SK-N-SH (cell line): Measurements from ENCODE around the gene HYAL3. TPM values are rescaled to one million over a fixed set of nuclear protein-coding genes. Genes with fewer than 3 reads are reported as not detected.

Source experiments
- CTCF ChIA-PET: fragments of 300-600, 350-600 bp; formaldehyde crosslinking; extraction: SDS; loops from one replicate; lab custom pipeline; 2021; lab: Yijun Ruan, JAX
- POLR2A ChIA-PET: fragments of 350-600 bp; sonication (Branson Sonifier 250); formaldehyde crosslinking; extraction: SDS; loops from one replicate; lab custom pipeline; 2020; ENCODE audit warnings: antibody characterized with exemption, inconsistent platforms; lab: Yijun Ruan, JAX
- DNase-seq: peaks from one replicate; pipeline ENCODE4 v3.0.0; 2012
- H2AFZ ChIP-seq: fragments of 200-600 bp; sonication (generic); 2 replicates; pipeline ENCODE4 v1.8.1; 2016; ENCODE audit warnings: antibody characterized with exemption, mild to moderate bottlenecking, low read depth
- H3F3A ChIP-seq: fragments of 200-600 bp; sonication (generic); replicated peaks from 2 replicates; pipeline ENCODE3; 2016; ENCODE audit warnings: antibody characterized with exemption, mild to moderate bottlenecking; ENCODE audit not compliant: insufficient read depth
- H3K27ac ChIP-seq, 2 experiments: fragments of 200-500 bp in 1 of 2; fragments of 200-600 bp in 1 of 2; sonication (Bioruptor generic) in 1 of 2; sonication (generic), shearing (Covaris generic) in 1 of 2; 2 replicates each; pipeline versions ENCODE4 v1.5.1 to v1.6.1; 2014 to 2016; ENCODE audit warnings: low read depth in 2 of 2, inconsistent platforms in 1 of 2, low read length in 1 of 2, mild to moderate bottlenecking in 1 of 2, mixed read lengths in 1 of 2
- H3K27me3 ChIP-seq: fragments of 200-600 bp; sonication (generic), shearing (Covaris generic); 2 replicates; pipeline ENCODE4 v1.6.1; 2016; ENCODE audit warnings: mixed run types; ENCODE audit not compliant: insufficient read depth
- H3K36me3 ChIP-seq, 2 experiments: fragments of 200-500 bp in 1 of 2; fragments of 200-600 bp in 1 of 2; sonication (Bioruptor generic) in 1 of 2; sonication (generic) in 1 of 2; replicated peaks in 1 of 2; 2 replicates each; pipeline versions ENCODE3 to v1.5.1; 2014 to 2016; ENCODE audit warnings: low read length in 1 of 2, mild to moderate bottlenecking in 1 of 2; ENCODE audit not compliant: insufficient read depth in 2 of 2, control insufficient read depth in 1 of 2
- H3K4me1 ChIP-seq, 2 experiments: fragments of 200-500 bp in 1 of 2; fragments of 200-600 bp in 1 of 2; sonication (Bioruptor generic) in 1 of 2; sonication (generic), shearing (Covaris generic) in 1 of 2; 2 replicates each; pipeline versions ENCODE4 v1.5.1 to v1.6.1; 2014 to 2016; ENCODE audit warnings: low read depth in 1 of 2, low read length in 1 of 2, mixed run types in 1 of 2; ENCODE audit not compliant: insufficient read depth in 2 of 2, control insufficient read depth in 1 of 2
- H3K4me2 ChIP-seq: fragments of 200-600 bp; sonication (generic), shearing (Covaris generic); 2 replicates; pipeline ENCODE4 v1.6.1; 2017; ENCODE audit warnings: mixed run types
- H3K4me3 ChIP-seq, 2 experiments: fragments of 200-500 bp in 1 of 2; fragments of 200-600 bp in 1 of 2; sonication (Bioruptor generic) in 1 of 2; sonication (generic), shearing (Covaris generic) in 1 of 2; 2 replicates each; pipeline versions ENCODE4 v1.5.1 to v1.8.1; 2014 to 2016; ENCODE audit warnings: low read depth in 2 of 2, inconsistent platforms in 1 of 2, low read length in 1 of 2, mild to moderate bottlenecking in 1 of 2, mixed read lengths in 1 of 2, moderate library complexity in 1 of 2
- H3K79me2 ChIP-seq: fragments of 200-600 bp; sonication (generic); 2 replicates; pipeline ENCODE4 v1.8.1; 2017; ENCODE audit warnings: mild to moderate bottlenecking; ENCODE audit not compliant: insufficient read depth
- H3K9ac ChIP-seq: fragments of 200-600 bp; sonication (generic); 2 replicates; pipeline ENCODE4 v1.6.1; 2017; ENCODE audit warnings: mixed run types
- H3K9me2 ChIP-seq: fragments of 200-600 bp; sonication (generic); 2 replicates; pipeline ENCODE4 v1.6.1; 2017; ENCODE audit warnings: mixed run types
- H3K9me3 ChIP-seq: fragments of 200-600 bp; sonication (generic); 2 replicates; pipeline ENCODE4 v1.6.1; 2017; ENCODE audit warnings: mixed run types, mild to moderate bottlenecking, moderate library complexity
- H4K20me1 ChIP-seq: fragments of 200-600 bp; sonication (generic); 2 replicates; pipeline ENCODE4 v1.6.1; 2017; ENCODE audit warnings: mild to moderate bottlenecking, mixed run types; ENCODE audit not compliant: insufficient read depth
- EP300 ChIP-seq, 2 experiments: IDR thresholded peaks; 2 replicates each; pipeline versions ENCODE4 v1.4.0 to v1.6.1; 2012; ENCODE audit warnings: borderline replicate concordance in 1 of 2, low read depth in 1 of 2, low read length in 1 of 2
- MAX ChIP-seq: IDR thresholded peaks from 2 replicates; pipeline ENCODE4 v1.4.0; 2012; ENCODE audit warnings: low read depth
- MEF2A ChIP-seq: IDR thresholded peaks from 2 replicates; pipeline ENCODE4 v1.4.0; 2012; ENCODE audit warnings: low read depth, borderline replicate concordance
- NFIC ChIP-seq: IDR thresholded peaks from 2 replicates; pipeline ENCODE4 v1.4.0; 2012; ENCODE audit warnings: borderline replicate concordance
- RCOR1 ChIP-seq: fragments of 150-350 bp; IDR thresholded peaks from 2 replicates; pipeline ENCODE4 v1.6.1; 2017; ENCODE audit warnings: antibody characterized with exemption, low read length
- REST ChIP-seq: IDR thresholded peaks from 2 replicates; pipeline ENCODE4 v1.6.1; 2012; ENCODE audit warnings: mild to moderate bottlenecking, low read depth, low read length, moderate library complexity
- RXRA ChIP-seq: IDR thresholded peaks from 2 replicates; pipeline ENCODE4 v1.4.0; 2012; ENCODE audit warnings: low read depth, mild to moderate bottlenecking, borderline replicate concordance
- TCF12 ChIP-seq: IDR thresholded peaks from 2 replicates; pipeline ENCODE4 v1.4.0; 2012
- USF1 ChIP-seq: IDR thresholded peaks from 2 replicates; pipeline ENCODE4 v1.4.0; 2012; ENCODE audit warnings: low read depth, borderline replicate concordance
- USF2 ChIP-seq: fragments of 150-350 bp; IDR thresholded peaks from 2 replicates; pipeline ENCODE4 v1.6.1; 2017; ENCODE audit warnings: antibody characterized with exemption, low read length, low read depth, borderline replicate concordance
- YY1 ChIP-seq: IDR thresholded peaks from 2 replicates; pipeline ENCODE4 v1.4.0; 2012; ENCODE audit warnings: low read depth, mild to moderate bottlenecking
- WGBS: methylation state at CpG from one replicate; pipeline ENCODE4 v1.1.6; 2017; ENCODE audit warnings: low lambda C conversion rate; 5-methylcytosine and 5-hydroxymethylcytosine counted together
- polyA plus RNA-seq, 3 experiments: library from polyadenylated mRNA; depleted of rRNA; stranded (reverse); fragments of >200 nt; gene quantifications; 2 replicates each; pipeline ENCODE4 v1.2.3, GENCODE V29; 2012
- TF ChIP-seq, protein P1 (sequence below): IDR thresholded peaks from 2 replicates; pipeline ENCODE4 v1.4.0; 2012; ENCODE audit warnings: low read depth, borderline replicate concordance

HYAL3 gene
- polyA plus RNA-seq, 1 of the 3 experiments (the other 2 are of a cell fraction) = 7.8 TPM

- no peak for TF ChIP-seq USF2
- TF ChIP-seq TCF12 = no peak
- no peak for TF ChIP-seq USF1
- no peak for TF ChIP-seq MEF2A
- no peak for TF ChIP-seq RCOR1
- TF ChIP-seq RXRA = no peak
- TF ChIP-seq, protein P1, sequence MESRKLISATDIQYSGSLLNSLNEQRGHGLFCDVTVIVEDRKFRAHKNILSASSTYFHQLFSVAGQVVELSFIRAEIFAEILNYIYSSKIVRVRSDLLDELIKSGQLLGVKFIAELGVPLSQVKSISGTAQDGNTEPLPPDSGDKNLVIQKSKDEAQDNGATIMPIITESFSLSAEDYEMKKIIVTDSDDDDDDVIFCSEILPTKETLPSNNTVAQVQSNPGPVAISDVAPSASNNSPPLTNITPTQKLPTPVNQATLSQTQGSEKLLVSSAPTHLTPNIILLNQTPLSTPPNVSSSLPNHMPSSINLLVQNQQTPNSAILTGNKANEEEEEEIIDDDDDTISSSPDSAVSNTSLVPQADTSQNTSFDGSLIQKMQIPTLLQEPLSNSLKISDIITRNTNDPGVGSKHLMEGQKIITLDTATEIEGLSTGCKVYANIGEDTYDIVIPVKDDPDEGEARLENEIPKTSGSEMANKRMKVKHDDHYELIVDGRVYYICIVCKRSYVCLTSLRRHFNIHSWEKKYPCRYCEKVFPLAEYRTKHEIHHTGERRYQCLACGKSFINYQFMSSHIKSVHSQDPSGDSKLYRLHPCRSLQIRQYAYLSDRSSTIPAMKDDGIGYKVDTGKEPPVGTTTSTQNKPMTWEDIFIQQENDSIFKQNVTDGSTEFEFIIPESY = no peak
- TF ChIP-seq, all 33 proteins: peak for 9
Observed at GRCh38 chr3:50337175-50337861, 38.1 kb upstream of the HYAL3 start (continued).

- ChIA-PET CTCF (interaction anchor here (0.6 to 6.8 kb wide), 18 partner anchors 9 to 230 kb away, joined by 3 to 60 read pairs (median 4); partner anchors contain the start of genes CYB561D2, HYAL1, HYAL2 and IFRD2), POLR2A (interaction anchor here (0.6 to 3.6 kb wide), 15 partner anchors 9 to 232 kb away, joined by 3 to 38 read pairs (median 4); partner anchors contain the start of genes C3orf18, CYB561D2, HEMK1 and HYAL3)
- peak overlapping the region; percentile 91 for H3K4me2 ChIP-seq
- peaks cover 3% of the 10 kb centered on the region for H3F3A ChIP-seq
- peaks cover 10 to 33% of the 10 kb centered on the region in 2 experiments for H3K4me1 ChIP-seq
- DNase-seq = no peak
- H3K9ac ChIP-seq = peak overlapping the region; percentile 78
- H3K4me3 ChIP-seq = peak overlapping the region; percentile 77 to 79
- H2AFZ ChIP-seq = peak overlapping the region; percentile 37
- TF ChIP-seq REST (no peak), YY1 (no peak), MAX (no peak), EP300 (IDR thresholded peaks at IDR 0.05; ENCODE audit: borderline replicate concordance in 1 of 2, low read depth in 1 of 2, low read length in 1 of 2) (no peak), NFIC (no peak)
- TF ChIP-seq, all 33 proteins: peak for 0
- 0% methylated on average over 21 of the region's 31 CpGs for WGBS
- Histone ChIP-seq H3K27me3 (no peaks in the 10 kb centered on the region), H3K36me3 (peaks cover 2 to 6% of the 10 kb centered on the region in 2 experiments), H3K9me2 (no peaks in the 10 kb centered on the region), H3K79me2 (peaks cover 64% of the 10 kb centered on the region), H3K9me3 (no peaks in the 10 kb centered on the region), H4K20me1 (peaks cover 10% of the 10 kb centered on the region; the same call in 1 of the 2 replicates), H3K27ac (peak overlapping the region; percentile 82 to 86)
Observed at GRCh38 chr3:50336452-50337174, 37.4 kb upstream of the HYAL3 start.
